GM19193 (cell line): Measurements from ENCODE around the gene CMIP.

Source experiments
- POLR2A ChIP-seq: IDR thresholded peaks from 4 replicates; pipeline ENCODE4 v1.6.1; 2011; ENCODE audit not compliant: insufficient read depth, insufficient read length; ENCODE audit errors: extremely low read depth

Gene CMIP

DNA sequence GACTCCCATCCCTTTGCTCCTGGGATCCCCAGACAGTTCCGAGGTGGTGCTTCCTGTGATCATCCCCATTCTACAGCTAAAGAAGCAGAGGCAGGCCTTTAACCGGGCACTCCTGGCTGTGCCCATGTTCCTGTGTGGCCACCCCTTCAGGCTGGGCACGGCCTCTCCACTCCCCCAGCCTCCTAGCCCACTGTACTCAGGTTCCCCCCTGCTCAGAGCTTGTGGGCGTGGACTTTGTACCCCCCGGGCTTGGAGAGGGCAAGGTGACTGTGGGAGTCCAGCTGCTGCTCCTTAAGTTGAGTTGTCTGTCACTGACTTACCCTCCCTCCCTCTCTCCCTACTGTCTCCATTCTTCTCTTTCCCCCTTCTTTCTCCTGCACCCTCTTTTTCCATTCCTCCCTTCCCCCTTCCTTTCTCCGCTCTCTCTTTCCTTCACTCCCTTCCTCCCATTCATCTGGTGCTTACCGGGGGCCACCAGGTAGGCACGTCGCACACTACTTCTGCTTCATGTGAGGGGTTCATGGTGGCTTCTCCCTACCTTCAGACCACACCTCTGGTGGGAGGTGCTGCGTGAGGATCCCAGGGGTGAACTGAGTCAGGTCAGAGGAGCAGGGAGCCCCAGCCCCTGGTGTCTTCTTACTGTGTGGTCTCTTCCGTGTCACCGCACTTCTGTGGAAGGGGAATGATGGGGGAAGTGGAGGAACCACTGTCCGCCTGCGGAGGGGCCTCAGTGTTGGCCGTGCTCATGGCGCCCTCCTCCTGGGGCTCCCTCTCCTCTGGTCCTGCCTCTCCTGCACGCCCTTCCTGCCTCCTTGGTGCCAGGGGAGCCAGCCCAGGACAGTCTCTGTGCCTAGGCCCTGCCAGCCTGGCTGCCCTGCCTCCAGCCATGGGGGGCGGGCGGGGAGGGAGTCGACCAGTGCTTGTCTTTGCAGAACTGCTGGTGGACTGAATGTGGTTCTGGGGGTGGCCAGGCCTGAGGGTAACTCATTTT lies 29.7 kb downstream of the CMIP start:
- no peak for TF ChIP-seq POLR2A

DNA sequence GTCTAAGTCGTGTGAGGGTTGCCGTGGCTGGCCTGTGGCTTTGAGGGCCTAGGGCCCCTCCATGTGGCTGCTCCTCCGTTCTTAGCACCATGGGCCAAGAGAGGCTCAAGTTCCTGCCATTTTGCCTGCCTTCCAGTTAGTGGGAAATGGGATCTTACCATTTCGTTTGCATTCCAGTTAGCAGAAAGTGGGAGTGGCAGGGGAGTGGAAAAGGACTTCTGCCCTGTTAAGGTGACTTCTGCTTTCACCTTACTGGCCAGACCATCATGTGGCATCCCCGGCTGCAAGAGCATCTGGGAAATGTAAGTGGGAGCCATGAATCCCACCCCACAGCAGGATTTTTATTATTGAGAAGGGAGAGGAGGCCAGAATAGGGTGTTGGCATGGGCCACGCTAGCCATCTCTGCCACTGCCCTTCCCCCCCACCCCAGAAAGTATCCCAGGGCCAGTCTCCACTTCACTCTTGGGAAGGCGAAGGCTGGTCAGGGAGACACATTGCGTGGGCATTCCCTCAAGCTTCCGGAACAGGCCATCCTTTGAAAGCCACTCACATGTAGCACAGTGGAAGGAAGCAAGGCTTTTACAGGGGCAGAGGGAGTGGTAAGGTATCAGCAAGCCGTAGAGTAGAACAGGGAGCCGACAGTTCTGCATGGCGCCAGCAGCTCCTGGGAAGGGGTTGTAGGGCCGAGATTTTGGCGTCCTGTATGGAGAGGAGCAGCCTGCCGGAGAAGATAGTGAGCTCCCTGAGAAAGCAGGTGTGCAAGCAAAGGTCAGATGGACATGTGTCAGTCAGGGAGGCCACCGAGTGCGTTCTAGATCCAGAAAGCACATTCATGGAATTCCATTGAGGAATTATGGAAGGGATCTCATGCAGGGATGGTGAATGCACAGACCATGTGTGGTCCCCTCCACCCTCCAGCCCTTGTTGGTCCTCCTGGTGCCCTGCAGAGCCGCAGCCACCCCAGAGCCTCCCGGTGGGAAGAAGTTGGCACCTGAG lies 33.4 kb downstream of the CMIP start:
- TF ChIP-seq POLR2A: no peak

DNA sequence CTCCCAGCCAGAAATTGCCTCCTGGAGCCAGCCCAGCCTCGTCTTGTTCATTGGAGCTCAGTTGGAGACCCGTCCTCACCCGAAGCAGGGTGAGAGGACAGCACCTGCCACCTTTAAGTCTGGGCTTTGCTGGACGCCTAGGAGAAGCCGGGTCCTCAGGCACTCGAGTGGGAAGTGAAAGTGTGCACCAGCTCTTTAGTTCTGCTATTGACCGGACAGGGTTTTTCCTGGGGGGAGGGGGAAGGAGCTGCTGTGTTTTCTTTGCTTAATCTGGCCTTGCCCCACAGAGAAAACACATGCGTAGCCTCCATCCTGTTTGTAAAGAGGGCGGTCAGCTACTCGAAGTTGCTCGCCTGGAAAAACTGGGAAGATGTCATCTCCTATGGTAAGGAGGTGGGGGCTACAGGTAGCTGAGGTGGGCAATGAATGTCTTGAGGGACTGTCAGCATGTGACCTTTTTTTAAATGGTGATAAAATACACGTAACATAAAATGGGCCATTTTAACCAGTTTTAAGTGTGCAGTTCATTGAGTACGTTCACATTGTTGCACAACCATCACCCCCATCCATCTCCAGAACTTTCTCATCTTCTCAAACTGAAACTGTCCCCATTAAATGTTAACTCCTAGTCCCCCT lies 34.4 kb downstream of the CMIP start:
- peak; percentile 36 for TF ChIP-seq POLR2A

DNA sequence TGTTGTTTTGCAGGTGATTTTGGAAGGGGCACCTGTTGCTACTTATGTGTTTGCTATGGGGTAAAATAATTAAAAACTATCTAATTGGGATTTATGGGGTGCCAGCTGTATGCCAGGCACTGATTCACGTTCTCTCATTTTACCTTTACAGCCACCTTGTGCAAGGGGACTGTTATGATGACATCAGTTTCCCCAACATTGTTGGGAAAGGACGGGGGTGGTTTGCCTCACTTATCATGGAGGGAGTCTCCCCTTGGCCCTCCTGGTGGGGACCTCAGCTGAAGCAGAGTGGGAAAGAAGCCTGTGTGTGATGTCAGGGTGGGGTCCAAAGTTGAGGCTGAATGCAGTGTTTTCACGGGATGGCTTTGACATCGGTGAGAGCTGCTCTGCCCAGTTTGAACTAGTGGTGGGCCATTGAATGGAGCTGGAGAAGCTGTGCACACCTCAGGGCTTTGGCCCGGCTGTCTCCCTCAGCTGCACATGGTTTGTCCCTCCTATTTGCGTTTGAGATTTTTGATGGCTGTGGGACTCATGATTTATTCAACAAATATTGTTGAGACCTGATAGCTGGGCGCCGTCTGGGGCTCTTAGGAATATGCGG lies 36.1 kb downstream of the CMIP start:
- TF ChIP-seq POLR2A: no peak

DNA sequence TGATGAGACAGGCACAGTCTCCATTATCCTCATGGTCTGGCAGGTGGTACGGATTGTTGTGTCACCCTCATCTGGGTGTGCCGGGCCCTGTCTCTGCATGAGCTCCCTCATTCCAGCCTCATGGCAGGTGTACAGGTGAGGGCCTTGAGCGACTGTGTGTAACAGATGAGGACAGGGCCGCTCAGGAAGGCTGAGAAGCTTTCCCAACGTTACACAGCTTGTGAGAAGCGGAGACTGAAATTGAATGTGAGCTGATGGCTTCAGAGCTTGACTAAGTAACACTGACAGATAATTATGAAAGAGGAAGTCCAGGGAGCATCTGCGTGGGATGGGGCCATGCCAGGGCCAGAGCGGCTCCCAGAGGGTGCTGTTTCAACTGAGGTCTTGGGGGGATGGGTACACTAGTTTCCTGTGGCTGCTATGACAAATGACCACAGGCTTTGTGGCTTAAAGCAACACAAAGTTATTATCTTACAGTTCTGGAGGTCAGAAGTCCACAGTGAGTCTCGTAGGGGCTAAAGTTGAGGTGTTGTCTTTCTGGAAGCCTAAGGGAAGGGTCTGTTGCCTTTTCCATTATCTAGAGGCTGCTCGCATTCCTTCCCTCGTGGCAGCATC lies 36.7 kb downstream of the CMIP start:
- peak; percentile 66 for TF ChIP-seq POLR2A

DNA sequence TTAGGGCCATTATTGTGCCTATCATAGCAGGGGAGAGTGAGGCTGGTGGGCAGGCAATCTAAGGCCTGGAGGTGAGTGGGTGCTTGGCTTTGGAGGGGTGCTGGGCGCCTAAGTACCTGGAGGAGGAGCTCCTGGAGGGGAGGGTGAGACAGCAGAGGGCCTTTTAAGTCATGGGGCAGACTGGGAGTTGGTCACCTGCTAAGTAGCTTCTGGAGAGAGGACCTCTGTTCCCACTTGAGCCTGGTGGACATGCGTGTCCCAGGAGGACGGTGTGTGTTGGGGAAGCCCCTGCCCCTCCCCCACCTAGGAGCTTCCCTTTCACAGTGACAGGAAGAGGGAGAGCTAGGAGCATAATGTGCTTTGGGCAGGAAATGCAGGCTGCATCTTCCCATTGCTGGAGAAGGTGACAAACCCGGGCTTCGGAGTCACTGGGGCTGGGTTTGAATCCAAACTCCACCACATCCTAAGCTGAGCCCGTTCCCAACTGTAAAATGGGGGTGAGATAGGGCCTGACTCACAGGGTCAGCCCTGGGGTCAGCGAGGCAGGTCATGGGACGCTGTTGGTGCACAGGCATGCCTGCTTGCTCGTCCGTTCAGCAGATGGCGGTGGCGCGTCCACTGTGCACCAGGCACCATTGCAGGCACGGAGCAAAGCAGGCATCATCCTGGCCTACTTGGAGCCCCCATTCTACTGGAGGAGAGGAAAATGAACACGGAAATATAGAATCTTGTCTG lies 37.9 kb downstream of the CMIP start:
- TF ChIP-seq POLR2A: no peak

DNA sequence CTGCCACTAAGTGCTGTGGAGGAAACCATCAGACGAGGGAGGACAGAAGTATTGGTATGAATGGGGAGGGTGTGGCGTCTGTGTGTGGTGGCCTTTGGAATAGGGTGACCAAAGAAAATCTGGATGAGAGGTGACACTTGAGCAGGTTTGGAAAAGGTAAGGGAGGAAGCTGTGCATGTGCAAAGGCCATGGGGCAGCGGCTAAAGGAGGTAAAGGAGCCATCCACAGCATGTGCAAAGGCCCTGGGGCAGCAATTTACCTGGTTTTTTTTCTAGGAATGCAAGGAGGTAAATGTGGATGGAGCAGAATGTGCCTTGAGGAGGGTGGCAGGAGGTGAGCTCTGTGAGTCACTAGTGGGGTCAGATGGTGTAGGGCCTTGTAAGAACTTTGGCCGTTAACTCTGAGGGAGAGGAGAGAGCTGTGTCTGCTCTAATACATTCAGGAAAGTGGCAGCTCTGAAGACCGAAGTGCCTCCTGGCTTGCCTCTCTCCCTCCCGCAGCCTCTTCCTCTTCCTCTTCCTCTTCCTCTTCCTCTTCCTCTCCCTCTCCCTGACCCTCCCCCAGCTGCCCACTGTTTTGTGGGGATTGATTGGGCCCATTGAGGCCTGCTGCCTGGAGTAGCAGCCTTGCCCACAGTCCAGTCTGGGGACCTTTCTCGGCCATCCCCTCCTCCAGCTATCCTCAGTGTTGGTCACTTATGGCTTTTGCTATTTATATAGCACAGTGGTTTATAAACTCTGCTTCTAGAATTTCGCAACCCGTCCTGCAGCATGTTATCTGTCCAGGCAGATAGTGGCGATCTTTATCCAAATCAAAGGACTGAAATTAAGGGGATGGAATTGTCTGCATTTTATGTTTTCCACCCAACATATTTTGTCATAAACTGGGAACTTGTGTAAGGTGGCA lies 38.7 kb downstream of the CMIP start:
- TF ChIP-seq POLR2A: no peak

DNA sequence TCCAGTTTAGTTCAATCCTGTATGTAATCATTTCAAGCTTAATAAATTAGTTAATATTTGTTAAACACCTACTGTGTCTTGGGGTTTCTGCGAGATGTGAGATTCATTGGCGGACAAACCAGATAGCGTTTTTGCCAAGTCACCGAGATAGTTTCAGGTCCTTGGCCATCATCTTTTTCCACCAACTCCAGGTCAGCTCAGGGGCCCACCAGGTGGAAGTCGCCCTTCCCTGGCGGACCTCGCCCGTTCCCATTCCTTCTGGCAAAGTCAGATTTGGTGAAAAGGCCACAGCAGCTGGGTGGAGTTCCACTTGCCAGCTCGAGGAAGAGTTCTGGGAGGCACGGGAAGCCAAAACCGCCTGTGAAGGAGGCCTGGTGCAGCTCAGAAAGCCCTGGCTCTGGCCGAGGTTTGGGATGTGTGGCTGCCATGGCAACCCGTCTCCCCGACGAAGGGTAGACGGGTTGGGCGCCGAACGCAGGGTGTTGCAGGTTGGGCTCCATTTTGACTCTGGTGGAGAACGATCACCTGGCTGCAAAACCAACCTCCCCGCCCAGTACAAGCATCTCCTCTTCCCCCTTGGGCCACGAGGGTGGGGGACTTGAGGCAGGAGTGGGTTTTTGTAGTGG lies 39.5 kb downstream of the CMIP start:
- no peak for TF ChIP-seq POLR2A

DNA sequence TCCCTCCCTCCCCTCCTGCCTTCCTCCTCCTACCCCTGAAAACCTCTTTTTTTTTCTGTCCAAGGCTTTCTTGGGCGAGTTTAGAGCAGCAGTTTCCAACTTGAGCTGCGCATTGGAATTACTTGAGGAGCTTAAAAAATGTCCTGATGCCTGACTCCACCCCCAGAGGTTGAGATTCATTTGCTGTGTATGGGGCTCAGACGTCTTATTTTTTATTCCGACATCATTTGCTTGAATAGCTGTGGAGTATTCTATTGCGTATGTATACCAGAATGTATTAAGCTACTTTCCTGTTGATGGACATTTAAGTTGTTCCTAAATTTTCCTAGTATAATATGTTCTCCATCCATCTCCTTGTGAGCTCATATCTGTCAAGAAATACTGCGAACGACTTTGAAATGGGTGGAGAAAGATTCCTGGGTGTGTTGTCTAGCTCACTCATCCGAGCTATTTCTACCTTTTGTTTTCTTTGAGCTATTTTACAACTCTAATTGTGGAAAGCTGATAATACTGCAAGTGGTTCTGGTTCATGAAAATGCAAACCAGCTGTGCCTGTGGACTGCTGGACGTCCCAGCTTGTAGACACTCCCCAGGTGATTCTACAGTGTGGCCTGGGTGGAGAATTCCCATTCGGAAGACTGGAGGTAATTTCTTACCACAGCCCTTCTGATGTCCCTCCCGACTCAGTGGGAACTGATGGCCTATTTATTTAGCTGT lies 40.5 kb downstream of the CMIP start:
- no peak for TF ChIP-seq POLR2A

DNA sequence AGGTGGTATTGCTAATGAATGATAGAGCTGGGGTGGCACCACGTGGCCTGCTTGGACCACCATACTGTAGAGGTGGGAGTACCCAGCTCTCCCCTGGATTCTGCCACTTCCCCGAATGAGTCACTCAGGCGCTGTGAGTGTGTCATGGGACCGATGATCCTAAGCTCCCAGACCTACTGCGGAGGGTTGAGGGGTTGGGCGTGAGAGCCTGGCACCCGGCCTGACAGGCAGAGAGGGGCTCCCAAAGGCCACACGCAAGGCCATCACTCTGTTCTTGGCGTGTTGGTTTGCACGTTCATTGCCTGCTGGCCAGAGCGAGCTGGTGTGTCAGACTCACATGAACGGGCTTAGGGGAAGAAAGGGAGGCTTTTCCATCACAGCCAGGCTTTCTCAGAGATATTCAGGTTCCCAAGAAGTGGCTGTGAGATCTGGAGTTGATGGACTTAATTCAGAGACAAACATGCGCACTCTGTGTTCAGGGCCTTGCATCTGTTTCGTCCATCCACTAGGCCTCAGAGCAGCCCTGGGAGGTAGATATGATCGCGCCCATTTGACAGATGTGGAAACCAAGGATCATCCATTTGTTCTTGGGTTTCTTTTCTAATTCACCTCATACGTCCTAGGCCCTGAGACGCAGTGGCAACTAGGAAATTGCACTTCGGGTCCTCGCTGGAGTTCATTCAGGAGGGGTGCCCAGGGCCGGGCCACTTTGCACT lies 41.4 kb downstream of the CMIP start:
- no peak for TF ChIP-seq POLR2A
